Tibial nerve (tissue), 3 donors: ENCODE results near the gene CHKA.

Source experiments
- CTCF ChIP-seq, 5 experiments: fragments of 200-600 bp in 3 of 5; fragments of 450-650 bp in 2 of 5; sonication (generic) in 3 of 5; IDR thresholded peaks; one replicate each; pipeline ENCODE4 v1.5.1; 2016 to 2019; ENCODE audit warnings: antibody characterized with exemption in 5 of 5, mild to moderate bottlenecking in 3 of 5, moderate library complexity in 2 of 5
- POLR2A ChIP-seq, 2 donors: fragments of 450-650 bp; IDR thresholded peaks; one replicate each; pipeline ENCODE4 v1.6.1; 2017; ENCODE audit warnings: antibody characterized with exemption in 2 of 2, mild to moderate bottlenecking in 2 of 2, moderate library complexity in 2 of 2

GRCh38 chr11:68166969-68167368 is 45.8 kb upstream of the CHKA start:
- TF ChIP-seq CTCF (IDR thresholded peaks at IDR 0.05) (no peak), POLR2A (IDR thresholded peaks at IDR 0.05) (no peak)
